ENCODE data around the gene STX5. TPM values are rescaled to one million over a fixed set of nuclear protein-coding genes. Genes with fewer than 3 reads are reported as not detected.
A peak's percentile ranks its signal among the peaks of the same experiment; 100 is the strongest.
"Not testable (repeated sequence)": the region's sequence is repeated elsewhere in the genome, so short reads cannot be mapped to it uniquely, and the experiment has no call there.

Gene STX5
- total RNA-seq, 1 donor from 2014 or later, result 39.9 TPM

DNA sequence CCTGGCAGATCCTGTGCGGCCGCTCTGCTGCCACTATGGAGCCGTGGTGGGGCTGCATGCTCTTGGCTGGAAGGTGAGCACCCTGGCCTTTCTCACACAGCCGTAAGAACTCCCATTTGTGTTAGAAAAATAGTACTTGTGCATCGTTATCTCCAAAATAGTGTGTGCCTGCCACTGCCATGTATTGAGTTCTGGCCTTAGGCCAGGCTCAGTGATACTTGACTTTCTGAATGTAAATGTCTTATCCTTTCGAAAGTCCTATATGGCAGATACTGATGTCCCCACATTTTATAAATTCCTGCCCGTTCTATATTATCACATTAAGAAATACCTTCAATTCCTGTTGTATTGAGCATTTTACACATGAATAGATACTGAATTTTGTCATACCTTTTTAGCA, 49.1 kb downstream of the STX5 start:
- intact Hi-C loops (cut with micrococcal nuclease), result no loop called here
- no peaks in the 10 kb centered on the region for H3K9me3 Mint-ChIP-seq
- no peaks in the 10 kb centered on the region for H3K27me3 Mint-ChIP-seq (ENCODE audit: insufficient read depth)
- H3K4me1 Mint-ChIP-seq (ENCODE audit: low read depth), result peaks cover 12% of the 10 kb centered on the region
- no peak for DNase-seq (ENCODE audit: low spot score)
- H3K36me3 Mint-ChIP-seq (ENCODE audit: low read depth), result peaks cover 14% of the 10 kb centered on the region
- H3K27ac Mint-ChIP-seq, result no peak overlapping the region
- no peak overlapping the region for H3K4me3 Mint-ChIP-seq

DNA sequence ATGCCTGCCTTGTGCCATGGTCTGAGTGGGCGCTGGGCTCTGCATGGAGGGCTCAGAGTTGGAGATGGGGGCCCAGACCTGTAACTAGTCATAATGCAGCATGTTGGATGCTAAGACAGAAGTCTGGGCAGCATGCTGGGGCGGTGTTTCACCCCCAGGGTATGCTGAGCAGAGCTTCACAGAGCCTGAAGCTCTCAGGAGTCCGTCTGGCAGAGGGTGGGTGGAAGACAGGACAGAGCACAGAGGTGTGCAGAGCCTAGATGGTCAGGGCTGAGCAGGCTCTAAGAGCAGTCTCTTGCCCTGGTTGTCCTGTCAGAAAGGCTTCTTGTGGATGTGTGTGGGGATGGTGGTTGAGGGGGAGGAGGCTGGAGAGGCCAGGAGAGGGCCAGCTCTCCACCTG, 53.4 kb downstream of the STX5 start:
- Mint-ChIP-seq H3K27me3 (ENCODE audit: insufficient read depth) (no peaks in the 10 kb centered on the region), H3K36me3 (ENCODE audit: low read depth) (peaks cover 15% of the 10 kb centered on the region), H3K4me1 (ENCODE audit: low read depth) (peaks cover 13% of the 10 kb centered on the region), H3K9me3 (no peaks in the 10 kb centered on the region), H3K4me3 (no peak overlapping the region), H3K27ac (peak overlapping the region; percentile 76)
- intact Hi-C loops (cut with micrococcal nuclease), result no loop called here
- no peak for DNase-seq (ENCODE audit: low spot score)

DNA sequence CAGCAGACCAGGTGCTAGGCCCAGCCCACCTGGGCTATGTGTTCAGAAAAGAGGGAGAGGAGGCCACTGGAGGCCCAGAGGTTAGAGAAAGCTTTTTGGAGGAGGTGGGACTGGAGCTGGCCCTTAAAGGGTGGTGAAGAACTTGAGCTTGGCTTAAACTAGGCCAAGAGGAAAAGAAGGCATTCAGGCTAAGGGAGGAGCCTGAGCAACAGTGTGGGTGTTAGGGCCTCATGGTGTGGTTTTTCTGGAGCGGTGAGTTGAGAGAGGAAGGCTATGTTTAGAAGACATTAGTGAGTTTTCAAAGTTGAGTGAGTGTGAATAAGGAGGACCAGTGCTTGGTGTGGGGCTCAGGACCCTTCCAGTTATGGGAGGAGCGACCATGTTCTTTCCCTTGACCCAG, 54.5 kb downstream of the STX5 start:
- Mint-ChIP-seq H3K36me3 (ENCODE audit: low read depth) (peaks cover 15% of the 10 kb centered on the region), H3K4me3 (peak overlapping the region; percentile 27), H3K9me3 (no peaks in the 10 kb centered on the region), H3K27me3 (ENCODE audit: insufficient read depth) (no peaks in the 10 kb centered on the region), H3K4me1 (ENCODE audit: low read depth) (peaks cover 13% of the 10 kb centered on the region), H3K27ac (peak overlapping the region; percentile 95)
- no peak for DNase-seq (ENCODE audit: low spot score)
- intact Hi-C loops (cut with micrococcal nuclease), result no loop called here

DNA sequence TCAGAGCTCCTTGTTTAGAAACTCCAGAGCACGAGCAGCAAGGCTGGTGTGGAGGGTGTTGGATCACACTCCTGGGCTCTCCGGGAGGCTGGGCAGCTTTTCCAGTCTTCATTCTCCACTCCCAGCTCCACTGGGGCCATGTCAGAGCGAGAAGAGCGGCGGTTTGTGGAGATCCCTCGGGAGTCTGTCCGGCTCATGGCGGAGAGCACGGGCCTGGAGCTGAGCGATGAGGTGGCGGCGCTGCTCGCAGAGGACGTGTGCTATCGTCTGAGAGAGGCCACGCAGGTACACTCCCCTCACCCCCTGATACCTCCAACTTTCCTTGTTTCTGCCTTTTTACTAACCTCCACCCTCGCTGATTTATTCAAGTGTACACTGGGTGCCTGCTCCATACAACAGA, 56.2 kb downstream of the STX5 start:
- H3K9me3 Mint-ChIP-seq, result no peaks in the 10 kb centered on the region
- no peak overlapping the region for H3K4me3 Mint-ChIP-seq
- intact Hi-C loops (cut with micrococcal nuclease), result no loop called here
- DNase-seq (ENCODE audit: low spot score), result no peak
- peaks cover 15% of the 10 kb centered on the region for H3K36me3 Mint-ChIP-seq (ENCODE audit: low read depth)
- no peaks in the 10 kb centered on the region for H3K27me3 Mint-ChIP-seq (ENCODE audit: insufficient read depth)
- no peak overlapping the region for H3K27ac Mint-ChIP-seq
- H3K4me1 Mint-ChIP-seq (ENCODE audit: low read depth), result peaks cover 27% of the 10 kb centered on the region

DNA sequence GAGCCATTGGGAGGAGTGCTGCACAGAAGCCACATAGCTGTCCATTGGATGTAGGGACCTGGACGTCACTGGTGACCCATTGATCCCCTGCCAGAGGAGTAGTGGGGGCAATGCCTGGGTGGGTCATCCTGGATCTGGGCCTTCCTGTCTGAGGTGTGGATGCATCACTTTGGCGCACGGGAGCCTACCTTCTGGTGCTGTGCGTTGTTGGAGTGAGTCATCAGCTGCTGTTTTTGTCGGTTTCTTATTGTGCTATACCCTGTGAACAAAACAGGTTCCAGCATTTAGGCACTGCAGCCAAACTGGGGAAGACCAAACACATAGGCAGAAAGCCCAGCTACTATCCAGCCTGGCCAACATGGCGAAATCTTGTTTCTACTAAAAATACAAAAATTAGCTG, 57.4 kb downstream of the STX5 start:
- intact Hi-C loops (cut with micrococcal nuclease), result loop anchor here (5.0 kb wide), 1 partner anchor 908 kb away; the partner anchor contains the start of gene RTN3
- H3K9me3 Mint-ChIP-seq, result no peaks in the 10 kb centered on the region
- H3K27ac Mint-ChIP-seq, result no peak overlapping the region

DNA sequence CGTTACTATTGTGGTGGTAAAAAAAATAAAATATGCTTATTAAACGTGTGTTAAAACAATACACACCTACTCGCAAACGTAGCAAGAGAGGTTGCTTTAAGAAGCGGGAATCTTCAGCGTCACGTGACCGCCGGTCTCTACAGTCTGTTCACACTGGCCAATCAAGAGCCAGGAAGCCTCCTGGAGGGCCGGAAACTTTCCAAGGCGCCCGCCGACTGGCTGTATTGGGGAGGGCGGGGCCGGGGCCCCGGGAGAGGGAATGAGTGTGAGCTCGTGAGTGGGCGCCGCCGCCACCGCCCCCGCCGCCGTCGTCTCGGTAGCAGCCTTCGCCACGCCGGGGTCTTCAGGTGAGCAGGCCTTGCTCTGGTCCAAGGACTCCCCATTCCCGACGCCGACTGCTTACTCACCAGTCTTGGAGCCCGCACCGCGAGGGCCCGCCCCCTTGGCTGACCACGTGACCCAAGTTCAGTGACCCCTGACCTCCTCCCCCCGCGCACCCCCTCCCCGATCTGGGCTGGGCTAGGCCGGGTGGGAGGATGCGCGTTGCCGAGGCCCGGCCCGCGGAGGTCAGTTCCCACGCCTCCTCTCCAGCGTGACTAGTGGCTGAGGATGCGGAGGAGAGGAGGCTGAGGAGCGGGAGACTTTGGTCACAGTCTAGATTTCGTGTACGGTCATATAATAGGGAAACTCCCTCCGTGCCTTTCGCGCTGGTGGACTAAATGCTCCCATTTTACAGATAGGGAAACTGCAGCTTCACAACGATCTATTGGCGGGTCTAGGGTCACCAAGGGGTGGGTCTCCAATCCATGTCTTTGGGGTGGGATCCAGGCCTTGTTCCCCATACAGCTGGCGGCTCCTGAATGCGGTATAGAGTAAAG, 60.5 kb downstream of the STX5 start, which contains the start of gene TAF6L:
TSS of gene TAF6L (plus strand) at position 253 of the 878 bp plus-strand sequence. CDS start 4,388 bp downstream, outside the sequence.
- peak; percentile 91 for DNase-seq (ENCODE audit: low spot score)
- H3K27ac Mint-ChIP-seq, result peak within 1 kb of the TSS; percentile 91
- H3K9me3 Mint-ChIP-seq, result no peaks in the 10 kb centered on the region
- peak within 1 kb of the TSS; percentile 89 for H3K4me3 Mint-ChIP-seq
- peaks cover 30% of the 10 kb centered on the region for H3K4me1 Mint-ChIP-seq (ENCODE audit: low read depth)
- H3K27me3 Mint-ChIP-seq (ENCODE audit: insufficient read depth), result no peaks in the 10 kb centered on the region
- peaks cover 10% of the 10 kb centered on the region for H3K36me3 Mint-ChIP-seq (ENCODE audit: low read depth)
- intact Hi-C loops (cut with micrococcal nuclease), result loop anchor here (1.0 to 5.0 kb wide), 14 partner anchors 10 to 911 kb away; partner anchors contain the start of genes GANAB, MTA2, NXF1 and POLR2G

More for the DNA sequence above, 57.4 kb downstream of the STX5 start:
- peaks cover 17% of the 10 kb centered on the region for H3K36me3 Mint-ChIP-seq (ENCODE audit: low read depth)
- DNase-seq (ENCODE audit: low spot score), result no peak
- H3K4me3 Mint-ChIP-seq, result no peak overlapping the region
- no peaks in the 10 kb centered on the region for H3K27me3 Mint-ChIP-seq (ENCODE audit: insufficient read depth)
- H3K4me1 Mint-ChIP-seq (ENCODE audit: low read depth), result peaks cover 39% of the 10 kb centered on the region

DNA sequence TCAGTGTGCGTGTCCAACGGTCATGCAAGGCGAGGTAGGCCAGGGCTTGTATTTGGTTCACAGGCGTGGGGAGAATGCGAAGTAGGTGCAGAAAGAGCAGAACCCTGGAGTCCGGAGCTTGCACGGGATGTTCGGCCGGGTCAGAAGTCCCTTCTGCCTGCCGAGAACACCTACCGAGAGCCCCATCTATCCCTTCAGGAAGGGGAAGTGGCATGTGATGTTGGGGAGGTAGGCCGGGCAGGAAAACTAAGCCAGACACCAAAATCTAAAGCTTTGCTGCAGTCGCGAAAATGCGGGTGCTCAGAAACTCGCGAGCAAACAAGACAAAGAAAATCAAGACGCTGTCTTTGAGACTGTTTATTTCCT, 61.1 kb downstream of the STX5 start:
- intact Hi-C loops (cut with micrococcal nuclease), result loop anchor here (1.0 to 5.0 kb wide), 14 partner anchors 9 to 912 kb away; partner anchors contain the start of genes GANAB, MTA2, NXF1 and POLR2G
- no peaks in the 10 kb centered on the region for H3K9me3 Mint-ChIP-seq
- peaks cover 30% of the 10 kb centered on the region for H3K4me1 Mint-ChIP-seq (ENCODE audit: low read depth)
- peak overlapping the region; percentile 91 for H3K27ac Mint-ChIP-seq
- H3K36me3 Mint-ChIP-seq (ENCODE audit: low read depth), result peaks cover 13% of the 10 kb centered on the region
- H3K27me3 Mint-ChIP-seq (ENCODE audit: insufficient read depth), result no peaks in the 10 kb centered on the region
- DNase-seq (ENCODE audit: low spot score), result no peak
- H3K4me3 Mint-ChIP-seq, result peak overlapping the region; percentile 89

DNA sequence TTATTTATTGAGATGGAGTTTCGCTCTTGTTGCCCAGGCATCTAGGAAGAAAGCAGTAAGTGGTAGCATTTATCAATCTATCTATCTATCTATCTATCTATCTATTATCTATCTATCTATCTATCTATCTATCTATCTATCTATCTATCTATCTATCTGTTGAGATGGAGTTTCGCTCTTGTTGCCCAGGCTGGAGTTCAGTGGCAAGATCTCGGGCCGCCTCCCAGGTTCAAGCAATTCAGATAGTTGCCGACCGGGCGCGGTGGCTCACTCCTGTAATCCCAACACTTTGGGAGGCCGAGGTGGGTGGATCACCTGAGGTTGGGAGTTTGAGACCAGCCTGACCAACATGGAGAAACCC, 71.0 kb downstream of the STX5 start:
- H3K27ac Mint-ChIP-seq, result peak overlapping the region; percentile 94
- H3K9me3 Mint-ChIP-seq; H3K36me3 Mint-ChIP-seq (ENCODE audit: low read depth); H3K27me3 Mint-ChIP-seq (ENCODE audit: insufficient read depth); DNase-seq (ENCODE audit: low spot score): not testable (repeated sequence)
- intact Hi-C loops (cut with micrococcal nuclease), result loop anchor here (1.0 kb wide), 8 partner anchors 8 to 95 kb away; partner anchors contain the start of genes NXF1, STX5, TAF6L and TEX54
- peak overlapping the region; percentile 95 for H3K4me3 Mint-ChIP-seq
- H3K4me1 Mint-ChIP-seq (ENCODE audit: low read depth), result peaks cover 18% of the 10 kb centered on the region

- no peak overlapping the region for H3K4me3 Mint-ChIP-seq
- no peak overlapping the region for H3K27ac Mint-ChIP-seq
- no peaks in the 10 kb centered on the region for H3K9me3 Mint-ChIP-seq
- intact Hi-C loops (cut with micrococcal nuclease), result no loop called here
- DNase-seq (ENCODE audit: low spot score), result no peak
- peaks cover 5% of the 10 kb centered on the region for H3K36me3 Mint-ChIP-seq (ENCODE audit: low read depth)
- peaks cover 23% of the 10 kb centered on the region for H3K4me1 Mint-ChIP-seq (ENCODE audit: low read depth)
- no peaks in the 10 kb centered on the region for H3K27me3 Mint-ChIP-seq (ENCODE audit: insufficient read depth)
Measured at GRCh38 chr11:62757846-62758788, 73.7 kb downstream of the STX5 start.

Other genes with a start within 250 kb of the STX5 start
- gene TUT1, start 240.5 kb downstream of the STX5 start, total RNA-seq, result 38.7 and 40.7 TPM in 2 replicates
- 224 and 230 TPM in 2 replicates for gene MTA2, start 230.2 kb downstream of the STX5 start, total RNA-seq
- 164 and 167 TPM in 2 replicates for gene EML3, start 219.3 kb downstream of the STX5 start, total RNA-seq
- 2.5 and 3.2 TPM in 2 replicates for gene ROM1, start 218.8 kb downstream of the STX5 start, total RNA-seq
- 93.8 and 94.3 TPM in 2 replicates for gene B3GAT3, start 210.1 kb downstream of the STX5 start, total RNA-seq
- gene GANAB, start 185.4 kb downstream of the STX5 start, total RNA-seq, result 238 and 255 TPM in 2 replicates
- 39.2 and 40.4 TPM in 2 replicates for gene INTS5, start 178.7 kb downstream of the STX5 start, total RNA-seq
- 146 and 151 TPM in 2 replicates for gene C11orf98, start 166.8 kb downstream of the STX5 start, total RNA-seq
- 65.0 and 69.4 TPM in 2 replicates for gene CSKMT, start 166.7 kb downstream of the STX5 start, total RNA-seq
- 8.9 and 11.4 TPM in 2 replicates for gene UQCC3, start 160.4 kb downstream of the STX5 start, total RNA-seq
- 23.4 and 24.3 TPM in 2 replicates for gene LBHD1, start 159.8 kb downstream of the STX5 start, total RNA-seq
- 125 and 128 TPM in 2 replicates for gene UBXN1, start 153.0 kb downstream of the STX5 start, total RNA-seq
- 0.17 and 0.26 TPM in 2 replicates for gene LRRN4CL, start 142.5 kb downstream of the STX5 start, total RNA-seq
- 34.0 and 34.6 TPM in 2 replicates for gene BSCL2, start 124.6 kb downstream of the STX5 start, total RNA-seq
- gene GNG3, start 124.4 kb downstream of the STX5 start, total RNA-seq, result not detected in 2 replicates
- gene HNRNPUL2, start 104.6 kb downstream of the STX5 start, total RNA-seq, result 53.0 and 55.2 TPM in 2 replicates
- gene TTC9C, start 103.6 kb downstream of the STX5 start, total RNA-seq, result 36.4 and 38.0 TPM in 2 replicates
- gene ZBTB3, start 77.9 kb downstream of the STX5 start, total RNA-seq, result 8.7 and 9.1 TPM in 2 replicates
- gene POLR2G, start 70.5 kb downstream of the STX5 start, total RNA-seq, result 145 and 148 TPM in 2 replicates
- gene TAF6L, start 60.7 kb downstream of the STX5 start, total RNA-seq, result 19.4 and 20.7 TPM in 2 replicates
- 40.6 and 43.0 TPM in 2 replicates for gene TMEM179B, start 44.6 kb downstream of the STX5 start, total RNA-seq
- 14.3 and 16.0 TPM in 2 replicates for gene TMEM223, start 40.0 kb downstream of the STX5 start, total RNA-seq
- 155 and 158 TPM in 2 replicates for gene NXF1, start 26.6 kb downstream of the STX5 start, total RNA-seq
- 1.2 and 1.3 TPM in 2 replicates for gene TEX54, start 790 bp upstream of the STX5 start, total RNA-seq
- gene WDR74, start 7.5 kb upstream of the STX5 start, total RNA-seq, result 156 and 161 TPM in 2 replicates
- 397 and 399 TPM in 2 replicates for gene SLC3A2, start 48.8 kb upstream of the STX5 start, total RNA-seq
- gene CHRM1, start 89.3 kb upstream of the STX5 start, total RNA-seq, result not detected in 2 replicates
- not detected in 2 replicates for gene SLC22A6, start 152.9 kb upstream of the STX5 start, total RNA-seq
- not detected in 2 replicates for gene SLC22A8, start 183.8 kb upstream of the STX5 start, total RNA-seq

Measured in activated T-helper 1 cell treated with anti-CD3 and anti-CD28 coated beads, Interleukin-12 subunit alpha, Interleukin-12 subunit beta, Interleukin-2, Interleukin-4 antibody, amounts not matched to agents 30 ng/mL and 10 ng/mL and 1 ng/mL, durations not matched to agents 14 hours and 24 hours and 36 hours (primary cell).